NT2/D1 (cell line): ENCODE data around the gene BABAM2.

Experiments used
- DNase-seq: peaks from one replicate; pipeline ENCODE4 v3.0.0-alpha.2; 2011; ENCODE audit warnings: low read depth, low spot score
- H3K27me3 ChIP-seq: 2 replicates; pipeline ENCODE4 v1.6.0; 2011; ENCODE audit warnings: mild to moderate bottlenecking; ENCODE audit not compliant: insufficient read length, insufficient read depth
- H3K36me3 ChIP-seq: 2 replicates; pipeline ENCODE4 v1.6.1; 2011; ENCODE audit warnings: mild to moderate bottlenecking, low read length, mixed read lengths; ENCODE audit not compliant: insufficient read depth, insufficient read length
- H3K4me1 ChIP-seq: 2 replicates; pipeline ENCODE4 v1.5.1; 2011; ENCODE audit not compliant: insufficient read depth, insufficient read length
- H3K4me3 ChIP-seq: 2 replicates; pipeline ENCODE4 v1.5.1; 2011; ENCODE audit warnings: low read depth; ENCODE audit not compliant: insufficient read length
- H3K9ac ChIP-seq: 2 replicates; pipeline ENCODE4 v1.6.0; 2011; ENCODE audit warnings: low read depth; ENCODE audit not compliant: insufficient read length
- H3K9me3 ChIP-seq: 2 replicates; pipeline ENCODE4 v1.5.1; 2011; ENCODE audit warnings: mild to moderate bottlenecking, low read length; ENCODE audit not compliant: insufficient read depth
- SUZ12 ChIP-seq: IDR thresholded peaks from 2 replicates; pipeline ENCODE4 v1.6.1; 2011; ENCODE audit not compliant: insufficient read length, insufficient read depth; ENCODE audit errors: extremely low read depth
- YY1 ChIP-seq: IDR thresholded peaks from 2 replicates; pipeline ENCODE4 v1.6.1; 2011; ENCODE audit not compliant: insufficient read length, insufficient read depth
- ZNF274 ChIP-seq: IDR thresholded peaks from 2 replicates; pipeline ENCODE4 v1.6.1; 2011; ENCODE audit warnings: mild to moderate bottlenecking, low read depth, low read length

BABAM2 gene

GRCh38 chr2:28063492-28063962 lies 173.0 kb downstream of the BABAM2 start:
- no peak for DNase-seq
- Histone ChIP-seq H3K36me3 (no peaks in the 10 kb centered on the region), H3K9ac (no peak overlapping the region), H3K27me3 (no peaks in the 10 kb centered on the region), H3K4me3 (no peak overlapping the region), H3K4me1 (no peaks in the 10 kb centered on the region), H3K9me3 (no peaks in the 10 kb centered on the region)
- TF ChIP-seq SUZ12 (no peak), ZNF274 (no peak), YY1 (no peak)

GRCh38 chr2:28067602-28068001 lies 177.1 kb downstream of the BABAM2 start:
- H3K9me3 ChIP-seq, result no peaks in the 10 kb centered on the region
- DNase-seq, result no peak
- no peak for TF ChIP-seq SUZ12
- no peak for TF ChIP-seq YY1
- H3K4me1 ChIP-seq, result no peaks in the 10 kb centered on the region
- no peak overlapping the region for H3K4me3 ChIP-seq
- no peak overlapping the region for H3K9ac ChIP-seq
- no peaks in the 10 kb centered on the region for H3K36me3 ChIP-seq
- H3K27me3 ChIP-seq, result no peaks in the 10 kb centered on the region

GRCh38 chr2:28068088-28068487 lies 177.6 kb downstream of the BABAM2 start:
- Histone ChIP-seq H3K4me3 (no peak overlapping the region), H3K4me1 (no peaks in the 10 kb centered on the region), H3K9me3 (no peaks in the 10 kb centered on the region), H3K9ac (no peak overlapping the region), H3K27me3 (no peaks in the 10 kb centered on the region), H3K36me3 (no peaks in the 10 kb centered on the region)
- no peak for TF ChIP-seq YY1
- TF ChIP-seq ZNF274, result no peak
- no peak for TF ChIP-seq SUZ12
- DNase-seq, result no peak

GRCh38 chr2:28068527-28068926 lies 178.0 kb downstream of the BABAM2 start:
- Histone ChIP-seq H3K36me3 (no peaks in the 10 kb centered on the region), H3K4me1 (no peaks in the 10 kb centered on the region), H3K4me3 (no peak overlapping the region), H3K9ac (no peak overlapping the region), H3K27me3 (no peaks in the 10 kb centered on the region), H3K9me3 (no peaks in the 10 kb centered on the region)
- no peak for DNase-seq
- no peak for TF ChIP-seq YY1

- Histone ChIP-seq H3K4me3 (no peak overlapping the region), H3K9me3 (no peaks in the 10 kb centered on the region), H3K36me3 (no peaks in the 10 kb centered on the region), H3K9ac (no peak overlapping the region), H3K27me3 (no peaks in the 10 kb centered on the region), H3K4me1 (no peaks in the 10 kb centered on the region)
- TF ChIP-seq ZNF274, result no peak
- no peak for TF ChIP-seq SUZ12
- no peak for TF ChIP-seq YY1
- DNase-seq, result no peak
These were observed 180.7 kb downstream of the BABAM2 start for GRCh38 chr2:28071221-28071620.

GRCh38 chr2:28074137-28074536 lies 183.6 kb downstream of the BABAM2 start:
- DNase-seq, result no peak
- no peak overlapping the region for H3K4me3 ChIP-seq
- no peak for TF ChIP-seq SUZ12
- TF ChIP-seq YY1, result no peak
- no peak for TF ChIP-seq ZNF274
- no peaks in the 10 kb centered on the region for H3K4me1 ChIP-seq
- no peaks in the 10 kb centered on the region for H3K36me3 ChIP-seq
- no peaks in the 10 kb centered on the region for H3K9me3 ChIP-seq
- H3K27me3 ChIP-seq, result no peaks in the 10 kb centered on the region
- H3K9ac ChIP-seq, result no peak overlapping the region

- H3K4me3 ChIP-seq, result no peak overlapping the region
- no peak for TF ChIP-seq YY1
- TF ChIP-seq SUZ12, result no peak
- no peak for TF ChIP-seq ZNF274
- no peaks in the 10 kb centered on the region for H3K9me3 ChIP-seq
- H3K9ac ChIP-seq, result no peak overlapping the region
- H3K4me1 ChIP-seq, result no peaks in the 10 kb centered on the region
- no peak for DNase-seq
- H3K36me3 ChIP-seq, result no peaks in the 10 kb centered on the region
- H3K27me3 ChIP-seq, result no peaks in the 10 kb centered on the region
These were observed 190.4 kb downstream of the BABAM2 start for GRCh38 chr2:28080911-28081310.

GRCh38 chr2:28082131-28082530 lies 191.6 kb downstream of the BABAM2 start:
- no peak for TF ChIP-seq YY1
- TF ChIP-seq SUZ12, result no peak
- TF ChIP-seq ZNF274, result no peak
- H3K36me3 ChIP-seq, result no peaks in the 10 kb centered on the region
- no peak overlapping the region for H3K9ac ChIP-seq
- no peak overlapping the region for H3K4me3 ChIP-seq
- no peaks in the 10 kb centered on the region for H3K27me3 ChIP-seq
- H3K4me1 ChIP-seq, result no peaks in the 10 kb centered on the region
- DNase-seq, result no peak
- no peaks in the 10 kb centered on the region for H3K9me3 ChIP-seq
